Choroid plexus epithelial cell (primary cell): ENCODE data around the gene CFP.
"Not testable (repeated sequence)": the region's sequence is repeated elsewhere in the genome, so short reads cannot be mapped to it uniquely, and the experiment has no call there.

Experiments used
- DNase-seq: peaks from one replicate; pipeline ENCODE4 v3.0.0-alpha.2; 2010; ENCODE audit warnings: low read depth
- H3K4me3 ChIP-seq: 2 replicates; pipeline ENCODE4 v1.5.1; 2011; ENCODE audit warnings: low read depth, mild to moderate bottlenecking, control low read depth, low read length, moderate library complexity
- CTCF ChIP-seq: conservative IDR thresholded peaks from 2 replicates; pipeline ENCODE4 v1.5.1; 2011; ENCODE audit warnings: low read depth, mild to moderate bottlenecking, control low read depth, inconsistent platforms, low read length, moderate library complexity

Gene CFP

GRCh38 chrX:47607091-47607490, 22.6 kb downstream of the CFP start:
- peak; percentile 60 for DNase-seq
- no peak overlapping the region for H3K4me3 ChIP-seq
- no peak for TF ChIP-seq CTCF

GRCh38 chrX:47605024-47605423, 24.7 kb downstream of the CFP start:
- DNase-seq = no peak
- TF ChIP-seq CTCF = no peak
- no peak overlapping the region for H3K4me3 ChIP-seq

DNA sequence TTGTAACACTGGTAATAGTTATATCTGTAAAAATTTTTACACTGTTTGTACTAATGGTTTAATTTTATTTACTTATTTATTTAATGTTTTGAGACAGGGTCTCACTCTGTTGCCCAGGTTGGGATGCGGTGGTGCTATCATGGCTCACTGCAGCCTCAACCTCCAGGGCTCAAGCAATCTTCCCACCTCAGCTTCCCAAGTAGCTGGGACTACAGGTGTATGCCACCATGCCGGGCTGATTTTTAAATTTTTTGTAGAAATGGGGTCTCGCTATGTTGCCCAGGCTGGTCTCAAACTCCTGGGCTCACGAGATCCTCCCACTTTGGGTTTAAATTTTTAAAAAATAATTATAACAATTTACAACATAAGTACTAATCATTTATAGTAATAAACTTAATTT, 26.6 kb downstream of the CFP start:
- H3K4me3 ChIP-seq, DNase-seq: not testable (repeated sequence)

DNA sequence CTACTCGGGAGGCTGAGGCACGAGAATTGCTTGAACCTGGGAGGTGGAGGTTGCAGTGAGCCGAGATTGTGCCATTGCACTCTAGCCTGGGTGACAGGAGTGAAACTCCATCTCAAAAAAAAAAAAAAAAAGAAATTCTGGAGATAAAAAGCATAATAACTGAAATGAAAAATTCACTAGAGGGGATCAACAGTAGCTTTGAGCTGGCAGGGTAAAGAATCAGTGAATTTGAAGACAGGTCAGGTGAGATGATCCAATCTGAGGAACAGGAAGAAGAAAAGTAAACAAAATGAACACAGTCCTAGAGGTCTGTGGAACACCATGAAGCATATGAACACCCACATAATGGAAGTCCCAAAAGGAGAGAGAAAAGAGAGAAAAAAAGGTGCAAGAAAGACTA, 32.5 kb downstream of the CFP start:
- no peak for DNase-seq
- no peak for TF ChIP-seq CTCF
- H3K4me3 ChIP-seq = no peak overlapping the region

GRCh38 chrX:47596256-47596655, 33.5 kb downstream of the CFP start:
- DNase-seq = peak; percentile 83
- H3K4me3 ChIP-seq = no peak overlapping the region
- no peak for TF ChIP-seq CTCF

DNA sequence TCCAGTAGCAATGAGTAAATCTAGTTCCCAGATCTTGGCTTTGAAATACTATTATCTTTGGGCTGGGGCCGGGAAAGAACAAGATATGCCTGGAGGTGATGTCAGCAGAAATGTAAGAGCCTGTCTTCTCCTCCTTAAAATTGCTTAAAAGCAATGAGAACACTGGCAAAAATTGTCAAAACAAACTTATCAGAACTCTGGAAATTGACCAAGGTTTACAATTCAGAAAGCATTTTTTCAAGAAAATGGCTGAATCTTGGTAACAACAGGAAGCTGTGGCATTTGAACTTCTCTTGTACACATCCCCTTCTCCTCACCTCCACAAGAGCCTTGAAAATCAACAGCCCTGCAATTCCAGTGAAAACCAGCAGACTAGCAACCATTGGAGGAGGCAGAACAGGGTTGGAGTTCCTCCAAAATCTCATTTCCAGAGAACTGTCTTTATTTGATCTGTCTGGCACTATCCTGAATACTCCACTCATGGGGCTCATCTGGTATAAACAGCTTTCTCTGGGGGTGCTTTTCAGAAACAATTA, 33.9 kb downstream of the CFP start:
- no peak for TF ChIP-seq CTCF
- no peak overlapping the region for H3K4me3 ChIP-seq
- DNase-seq = peak; percentile 93

- no peak for TF ChIP-seq CTCF
- no peak for DNase-seq
These were observed 36.2 kb downstream of the CFP start for GRCh38 chrX:47593522-47593921.

GRCh38 chrX:47590984-47591383, 38.7 kb downstream of the CFP start:
- H3K4me3 ChIP-seq = no peak overlapping the region
- no peak for TF ChIP-seq CTCF
- DNase-seq = no peak

More at GRCh38 chrX:47593522-47593921, 36.2 kb downstream of the CFP start:
- H3K4me3 ChIP-seq = no peak overlapping the region
